HCT116 (cell line): Measurements from ENCODE around the gene CRISP2. TPM values are rescaled to one million over a fixed set of nuclear protein-coding genes. Genes with fewer than 3 reads are reported as not detected.

Experiments used
- ATAC-seq: fragments of 200-7000 bp; cut with Tn5 transposase; 2 replicates; pipeline ENCODE4 v1.9.1; 2020; ENCODE audit warnings: mild to moderate bottlenecking, moderate library complexity
- BruUV-seq: library from RNA; stranded (reverse); fragments of 400-500 nt; replicated peaks from 2 replicates; lab custom pipeline; 2021; lab: Mats Ljungman, UMichigan
- CTCF ChIA-PET: fragments of 300-600 bp; sonication (Branson Sonifier 250); formaldehyde crosslinking; loops from one replicate; lab custom pipeline; 2021; ENCODE audit warnings: antibody characterized with exemption; lab: Charles Lee
- POLR2A ChIA-PET: fragments of 300-600, 350-600 bp; sonication (Branson Sonifier 250); formaldehyde crosslinking; loops from one replicate; lab custom pipeline; 2021; ENCODE audit warnings: antibody characterized with exemption; lab: Charles Lee
- RAD21 ChIA-PET, 2 experiments: fragments of 300-600 bp; sonication (Branson Sonifier 250); formaldehyde crosslinking; loops; one replicate each; lab custom pipeline; 2023; ENCODE audit warnings: low total read pairs in 2 of 2; ENCODE audit not compliant: uncharacterized antibody in 2 of 2, unreplicated experiment in 2 of 2, low non-redundant PET in 1 of 2; lab: Charles Lee
- DNase-seq: peaks from one replicate; pipeline ENCODE4 v3.0.0-alpha.2; 2010; ENCODE audit warnings: low read depth, low spot score
- H2AFZ ChIP-seq: fragments of 200-600 bp; shearing (Covaris generic), sonication (generic); 2 replicates; pipeline ENCODE4 v1.6.1; 2017; ENCODE audit warnings: low read depth, mixed run types, mixed read lengths, antibody characterized with exemption, low read length; ENCODE audit not compliant: poor library complexity, severe bottlenecking
- H3K27ac ChIP-seq: 2 replicates; pipeline ENCODE4 v1.5.1; 2012; ENCODE audit warnings: low read depth, low read length
- H3K27me3 ChIP-seq: fragments of 200-600 bp; sonication (generic); 2 replicates; pipeline ENCODE4 v1.6.1; 2016; ENCODE audit warnings: mixed run types, low read length, mixed read lengths; ENCODE audit not compliant: insufficient read depth
- H3K36me3 ChIP-seq, 2 experiments: fragments of 200-500 bp in 1 of 2; fragments of 200-600 bp in 1 of 2; sonication (Bioruptor generic) in 1 of 2; sonication (generic) in 1 of 2; 2 replicates each; pipeline versions ENCODE4 v1.5.1 to v1.6.1; 2014 to 2016; ENCODE audit warnings: low read length in 2 of 2, inconsistent platforms in 1 of 2, mixed read lengths in 1 of 2, mixed run types in 1 of 2; ENCODE audit not compliant: insufficient read depth in 2 of 2, control insufficient read depth in 1 of 2
- H3K4me1 ChIP-seq, 2 experiments: fragments of 200-600 bp in 1 of 2; sonication (generic) in 1 of 2; 2 replicates each; pipeline versions ENCODE4 v1.5.1 to v1.6.1; 2012 to 2017; ENCODE audit warnings: low read length in 2 of 2, inconsistent platforms in 1 of 2, mild to moderate bottlenecking in 1 of 2, mixed read lengths in 1 of 2, mixed run types in 1 of 2, moderate library complexity in 1 of 2; ENCODE audit not compliant: insufficient read depth in 2 of 2, control insufficient read depth in 1 of 2
- H3K4me2 ChIP-seq: fragments of 200-600 bp; sonication (generic); 2 replicates; pipeline ENCODE4 v1.6.1; 2017; ENCODE audit warnings: mixed run types, low read length, mixed read lengths
- H3K4me3 ChIP-seq, 2 experiments: fragments of 200-600 bp in 1 of 2; sonication (generic) in 1 of 2; replicated peaks in 1 of 2; 2 replicates each; pipeline ENCODE4 v1.5.1; 2011 to 2016; ENCODE audit warnings: low read length in 2 of 2, control low read depth in 1 of 2, low read depth in 1 of 2, mild to moderate bottlenecking in 1 of 2, mixed read lengths in 1 of 2, mixed run types in 1 of 2
- H3K79me2 ChIP-seq: fragments of 200-600 bp; sonication (generic); 2 replicates; pipeline ENCODE4 v1.6.1; 2017; ENCODE audit warnings: mild to moderate bottlenecking, mixed run types, low read length, moderate library complexity, mixed read lengths; ENCODE audit not compliant: insufficient read depth
- H3K9ac ChIP-seq: fragments of 200-600 bp; sonication (generic); 2 replicates; pipeline ENCODE4 v1.6.1; 2016; ENCODE audit warnings: low read length, mixed read lengths
- H3K9me2 ChIP-seq: fragments of 200-600 bp; sonication (generic), shearing (Covaris generic); 2 replicates; pipeline ENCODE4 v1.6.1; 2017; ENCODE audit warnings: mixed run types, mild to moderate bottlenecking, moderate library complexity; ENCODE audit not compliant: insufficient read depth
- H3K9me3 ChIP-seq, 2 experiments: fragments of 200-500 bp in 1 of 2; fragments of 200-600 bp in 1 of 2; sonication (Bioruptor generic) in 1 of 2; sonication (generic) in 1 of 2; 2 replicates each; pipeline ENCODE4 v1.6.1; 2014 to 2017; ENCODE audit warnings: low read length in 2 of 2, mixed read lengths in 2 of 2, inconsistent platforms in 1 of 2, low read depth in 1 of 2, mild to moderate bottlenecking in 1 of 2, mixed run types in 1 of 2, moderate library complexity in 1 of 2; ENCODE audit not compliant: control insufficient read depth in 1 of 2, insufficient read depth in 1 of 2
- H4K20me1 ChIP-seq: fragments of 200-600 bp; sonication (generic), shearing (Covaris generic); 2 replicates; pipeline ENCODE4 v1.6.1; 2017; ENCODE audit warnings: mixed run types, mild to moderate bottlenecking, moderate library complexity; ENCODE audit not compliant: insufficient read depth
- EGR1 ChIP-seq: IDR thresholded peaks from 2 replicates; pipeline ENCODE4 v1.6.1; 2012; ENCODE audit warnings: low read depth
- FOSL1 ChIP-seq: IDR thresholded peaks from 2 replicates; pipeline ENCODE4 v1.6.1; 2012; ENCODE audit warnings: low read depth
- MAX ChIP-seq: IDR thresholded peaks from 2 replicates; pipeline ENCODE4 v1.6.1; 2012
- RAD21 ChIP-seq: IDR thresholded peaks from 2 replicates; pipeline ENCODE4 v1.6.1; 2012; ENCODE audit warnings: low read depth, mild to moderate bottlenecking
- SIN3A ChIP-seq: IDR thresholded peaks from 2 replicates; pipeline ENCODE4 v1.6.1; 2012; ENCODE audit warnings: low read depth
- SP1 ChIP-seq: IDR thresholded peaks from 2 replicates; pipeline ENCODE4 v1.6.1; 2012; ENCODE audit warnings: low read depth
- TCF7L2 ChIP-seq: IDR thresholded peaks from 2 replicates; pipeline ENCODE4 v1.7.0; 2011; ENCODE audit warnings: borderline replicate concordance, inconsistent platforms; ENCODE audit not compliant: insufficient read depth, insufficient read length; ENCODE audit errors: extremely low read depth
- YY1 ChIP-seq: IDR thresholded peaks from 2 replicates; pipeline ENCODE4 v1.6.1; 2011; ENCODE audit warnings: low read length, low read depth, moderate library complexity, mild to moderate bottlenecking; ENCODE audit not compliant: insufficient replicate concordance; ENCODE audit errors: extremely low read depth
- intact Hi-C: fragments of 100-400 bp; cut with micrococcal nuclease; formaldehyde crosslinking; loops from 2 replicates; pipeline ENCODE4 v1.10.0; 2022
- total RNA-seq: library from RNA; stranded (reverse); gene quantifications from one replicate; pipeline ENCODE4 v1.2.1, GENCODE V29; 2021; ENCODE audit not compliant: unreplicated experiment

The CRISP2 gene
- total RNA-seq, 1 experiment from 2014 or later: not detected

DNA sequence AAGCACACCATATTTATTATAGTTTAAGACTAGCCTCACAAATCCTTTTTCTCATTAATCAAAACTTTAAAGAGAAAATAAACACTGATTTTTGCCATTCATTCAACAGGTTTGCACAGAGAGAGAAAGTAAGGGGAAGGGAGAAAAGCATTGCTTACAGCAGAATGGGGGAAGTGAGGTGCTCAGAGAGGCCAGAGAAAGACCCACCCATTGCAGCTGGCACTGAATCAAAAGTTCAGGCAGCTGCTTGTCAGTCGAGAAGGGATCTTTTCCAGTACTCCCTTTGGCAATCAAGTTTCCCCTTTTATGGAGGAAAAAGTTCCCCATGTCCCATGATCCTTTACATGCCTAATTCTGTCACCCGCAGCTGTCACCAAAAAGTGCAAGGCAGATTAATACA, 8.0 kb upstream of the CRISP2 start:
- DNase-seq: no peak
- Histone ChIP-seq H3K4me1 (no peaks in the 10 kb centered on the region), H3K9ac (no peak overlapping the region), H3K27ac (no peak overlapping the region), H3K9me3 (peaks cover 0 to 5% of the 10 kb centered on the region in 2 experiments; a peak in 1 of 4 replicates), H3K79me2 (no peaks in the 10 kb centered on the region), H3K4me2 (no peak overlapping the region), H3K9me2 (no peaks in the 10 kb centered on the region; the same call in 1 of the 2 replicates), H4K20me1 (no peaks in the 10 kb centered on the region), H2AFZ (no peak overlapping the region), H3K36me3 (no peaks in the 10 kb centered on the region), H3K27me3 (no peaks in the 10 kb centered on the region), H3K4me3 (no peak overlapping the region)
- ChIA-PET POLR2A (no interaction called here), RAD21 (no interaction called here), CTCF (no interaction called here)
- no TSS peak for BruUV-seq
- intact Hi-C loops: no loop called here
- ATAC-seq: no peak
- TF ChIP-seq RAD21: no peak
- TF ChIP-seq TCF7L2: no peak
- no peak for TF ChIP-seq EGR1
- TF ChIP-seq SIN3A: no peak
- no peak for TF ChIP-seq MAX
- no peak for TF ChIP-seq YY1
- no peak for TF ChIP-seq FOSL1

- CTCF ChIA-PET: no interaction called here
- Histone ChIP-seq H3K9me2 (no peaks in the 10 kb centered on the region; the same call in 1 of the 2 replicates), H3K4me3 (no peak overlapping the region), H3K9me3 (peaks cover 0 to 5% of the 10 kb centered on the region in 2 experiments; a peak in 1 of 4 replicates), H3K9ac (no peak overlapping the region), H3K79me2 (no peaks in the 10 kb centered on the region), H3K27ac (no peak overlapping the region), H2AFZ (no peak overlapping the region), H3K4me2 (no peak overlapping the region), H3K4me1 (no peaks in the 10 kb centered on the region), H3K27me3 (no peaks in the 10 kb centered on the region), H4K20me1 (no peaks in the 10 kb centered on the region), H3K36me3 (no peaks in the 10 kb centered on the region)
- DNase-seq: no peak
- POLR2A ChIA-PET: no interaction called here
- intact Hi-C loops: no loop called here
- no TSS peak for BruUV-seq
- no peak for ATAC-seq
- no peak for TF ChIP-seq SP1
- RAD21 ChIA-PET: no interaction called here
Measured at GRCh38 chr6:49720372-49720771, 7.0 kb upstream of the CRISP2 start.
